HepG2 (cell line): Measurements from ENCODE around the gene HSPA1A. TPM values are rescaled to one million over a fixed set of nuclear protein-coding genes. Genes with fewer than 3 reads are reported as not detected.
A peak's percentile ranks its signal among the peaks of the same experiment; 100 is the strongest.

Source experiments
- CSRNP1 ChIP-seq: sonication (generic); formaldehyde crosslinking; IDR thresholded peaks from 2 replicates; pipeline ENCODE4 v1.8.1; 2023; ENCODE audit warnings: mild to moderate bottlenecking, missing genetic modification reagents
- DR1 ChIP-seq: sonication (generic); formaldehyde crosslinking; IDR thresholded peaks from 2 replicates; pipeline ENCODE4 v1.8.0; 2021; ENCODE audit warnings: mild to moderate bottlenecking, missing genetic modification reagents, inconsistent platforms
- ETS1 ChIP-seq: sonication (generic); formaldehyde crosslinking; IDR thresholded peaks from 2 replicates; pipeline ENCODE4 v1.4.0; 2020; ENCODE audit warnings: missing genetic modification reagents
- FOXA1 ChIP-seq, 2 experiments: fragments of 450-650 bp in 1 of 2; sonication (generic) in 1 of 2; formaldehyde crosslinking in 1 of 2; IDR thresholded peaks; 2 replicates each; pipeline versions ENCODE4 v1.4.0 to v1.6.1; 2016 to 2020; ENCODE audit warnings: missing genetic modification reagents in 1 of 2
- FOXA3 ChIP-seq: IDR thresholded peaks from 2 replicates; pipeline ENCODE4 v1.6.1; 2016; ENCODE audit warnings: missing genetic modification reagents, missing compliant biosample characterization
- GABPA ChIP-seq, 2 experiments: IDR thresholded peaks; 2 replicates each; pipeline ENCODE4 v1.6.1; 2011 to 2016; ENCODE audit warnings: low read depth in 2 of 2, low read length in 1 of 2, missing biosample characterization in 1 of 2, missing genetic modification characterization in 1 of 2
- GFI1 ChIP-seq: sonication (generic); formaldehyde crosslinking; IDR thresholded peaks from 2 replicates; pipeline ENCODE4 v1.5.0; 2020; ENCODE audit warnings: missing genetic modification reagents, mild to moderate bottlenecking, borderline replicate concordance
- HNRNPH1 ChIP-seq: fragments of 200-400 bp; formaldehyde crosslinking; optimal IDR thresholded peaks from 2 replicates; pipeline ENCODE3; 2017; ENCODE audit warnings: mild to moderate bottlenecking, low read depth, low read length
- HNRNPK ChIP-seq: fragments of 200-400 bp; formaldehyde crosslinking; IDR thresholded peaks from 2 replicates; pipeline ENCODE4 v1.6.1; 2018; ENCODE audit warnings: low read length, low read depth, moderate library complexity, mild to moderate bottlenecking; ENCODE audit not compliant: poor library complexity, severe bottlenecking
- KAT8 ChIP-seq: IDR thresholded peaks from 2 replicates; pipeline ENCODE4 v1.6.1; 2016; ENCODE audit warnings: missing genetic modification reagents, missing compliant biosample characterization
- NR0B2 ChIP-seq: sonication (generic); formaldehyde crosslinking; IDR thresholded peaks from 2 replicates; pipeline ENCODE4 v1.4.0; 2020; ENCODE audit warnings: mild to moderate bottlenecking, missing genetic modification reagents
- NR2F6 ChIP-seq, 2 experiments: IDR thresholded peaks; 2 replicates each; pipeline ENCODE4 v1.6.1; 2016; ENCODE audit warnings: antibody characterized with exemption in 1 of 2, mild to moderate bottlenecking in 1 of 2
- SOX13 ChIP-seq, 3 experiments: fragments of 450-650 bp in 1 of 3; sonication (generic) in 1 of 3; formaldehyde crosslinking in 1 of 3; IDR thresholded peaks in 2 of 3; conservative IDR thresholded peaks in 1 of 3; 2 replicates each; pipeline versions ENCODE4 v1.5.0 to v1.6.1; 2016 to 2020; ENCODE audit warnings: antibody characterized with exemption in 1 of 3, mild to moderate bottlenecking in 1 of 3, missing compliant biosample characterization in 1 of 3, missing genetic modification reagents in 1 of 3, moderate library complexity in 1 of 3
- TCF7 ChIP-seq: sonication (generic); IDR thresholded peaks from 2 replicates; pipeline ENCODE4 v1.6.1; 2016; ENCODE audit warnings: antibody characterized with exemption, low read depth
- ZBTB44 ChIP-seq: sonication (generic); formaldehyde crosslinking; IDR thresholded peaks from 2 replicates; pipeline ENCODE4 v1.4.0; 2020; ENCODE audit warnings: missing genetic modification reagents
- ZBTB49 ChIP-seq: sonication (generic); formaldehyde crosslinking; IDR thresholded peaks from 2 replicates; pipeline ENCODE4 v1.4.0; 2020; ENCODE audit warnings: missing genetic modification reagents, borderline replicate concordance
- ZMAT3 ChIP-seq: sonication (generic); formaldehyde crosslinking; conservative IDR thresholded peaks from 2 replicates; pipeline ENCODE4 v1.7.0; 2021; ENCODE audit warnings: missing genetic modification reagents
- ZNF446 ChIP-seq: sonication (generic); formaldehyde crosslinking; IDR thresholded peaks from 2 replicates; pipeline ENCODE4 v1.5.0; 2020; ENCODE audit warnings: mild to moderate bottlenecking, missing genetic modification reagents
- ZNF747 ChIP-seq: sonication (generic); formaldehyde crosslinking; IDR thresholded peaks from 2 replicates; pipeline ENCODE4 v1.8.1; 2023; ENCODE audit warnings: missing genetic modification reagents, mild to moderate bottlenecking, borderline replicate concordance
- ZNF766 ChIP-seq: sonication (generic); formaldehyde crosslinking; IDR thresholded peaks from 2 replicates; pipeline ENCODE4 v1.5.0; 2020; ENCODE audit warnings: missing genetic modification reagents, borderline replicate concordance
- polyA plus RNA-seq, 8 experiments: library from polyadenylated mRNA; depleted of rRNA in 3 of 8; stranded (reverse) in 7 of 8; unstranded in 1 of 8; fragments of >200 nt; fragmentation: Illumina TruSeq in 4 of 8; extraction: Trizol in 4 of 8; gene quantifications; 2 replicates each; pipeline versions ENCODE4 v1.2.1 to v1.2.3, GENCODE V29; 2011 to 2016; ENCODE audit warnings: low read depth in 4 of 8, missing spikeins in 1 of 8, mixed read lengths in 1 of 8; ENCODE audit not compliant: insufficient read depth in 1 of 8
- total RNA-seq, 5 experiments: library from RNA; depleted of rRNA; stranded (reverse); fragments of >200 nt; fragmentation: Illumina TruSeq; extraction: Trizol; gene quantifications; 2 replicates each; pipeline ENCODE4 v1.2.3, GENCODE V29; 2016; ENCODE audit warnings: low read depth in 1 of 5

HSPA1A gene
- total and polyA plus RNA-seq, 2 of the 13 experiments (the other 11 are each of a cell fraction or from before 2014, with no cell fraction given) = 44.5 to 85.0 TPM

- TF ChIP-seq CSRNP1 (CRISPR knock-in tag) = no peak
- no peak for TF ChIP-seq ZNF446 (CRISPR knock-in tag)
- TF ChIP-seq KAT8 (CRISPR knock-in tag) = peak; percentile 67
- no peak for TF ChIP-seq ZBTB49 (CRISPR knock-in tag)
- TF ChIP-seq FOXA1 (IDR thresholded peaks at IDR 0.05) = no peak
- TF ChIP-seq FOXA1 (CRISPR knock-in tag; IDR thresholded peaks at IDR 0.05) = no peak
- TF ChIP-seq ZBTB44 (CRISPR knock-in tag) = 0 out of 2 replicates have a peak, but pooled peaks have one; percentile 40
- no peak; the same call in 1 of the 2 replicates for TF ChIP-seq ZNF747 (CRISPR knock-in tag)
- TF ChIP-seq NR2F6 (IDR thresholded peaks at IDR 0.05) = no peak
- TF ChIP-seq NR2F6 (CRISPR knock-in tag; IDR thresholded peaks at IDR 0.05) = no peak
- TF ChIP-seq HNRNPH1 = no peak
- no peak for TF ChIP-seq TCF7
- no peak; the same call in 1 of the 2 replicates for TF ChIP-seq GFI1 (CRISPR knock-in tag)
- peak; percentile 92 for TF ChIP-seq DR1
- TF ChIP-seq ETS1 = no peak
- TF ChIP-seq ZNF766 (CRISPR knock-in tag) = no peak
- TF ChIP-seq FOXA3 (CRISPR knock-in tag) = no peak
- TF ChIP-seq SOX13 (IDR thresholded peaks at IDR 0.05) = 0 out of 2 replicates have a peak, but pooled peaks have one; percentile 39
- no peak for TF ChIP-seq SOX13 (CRISPR knock-in tag; conservative IDR thresholded peaks at IDR 0.05 in 1 of 2, IDR thresholded peaks at IDR 0.05 in 1 of 2)
- peak; percentile 14; the same call in 1 of the 2 replicates for TF ChIP-seq GABPA (IDR thresholded peaks at IDR 0.05; ENCODE audit: low read depth, low read length)
- TF ChIP-seq GABPA (CRISPR knock-in tag; IDR thresholded peaks at IDR 0.05; ENCODE audit: low read depth) = no peak
- TF ChIP-seq HNRNPK = no peak
- no peak for TF ChIP-seq NR0B2
- TF ChIP-seq ZMAT3 (CRISPR knock-in tag) = peak; percentile 77
Measured at GRCh38 chr6:31815025-31815838, at the start of gene HSPA1A, which contains the start of gene HSPA1L (continued).
